Psoas muscle (tissue), 8 donors: ENCODE measurements around the gene ZNF177. TPM values are rescaled to one million over a fixed set of nuclear protein-coding genes. Genes with fewer than 3 reads are reported as not detected.
A peak's percentile ranks its signal among the peaks of the same experiment; 100 is the strongest.

Experiments used
- ATAC-seq, 4 donors: fragments of 200-7000 bp; cut with Tn5 transposase; one replicate each; pipeline ENCODE4 v1.9.1; 2020; ENCODE audit warnings: moderate library complexity in 3 of 4, mild to moderate bottlenecking in 2 of 4
- DNase-seq, 2 donors: peaks; one replicate each; pipeline ENCODE4 v3.0.0-alpha.2; 2020
- H3K27ac ChIP-seq: fragments of 200-600 bp; one replicate; pipeline ENCODE4 v1.8.0; 2022
- H3K27me3 ChIP-seq, 3 donors: fragments of 200-600 bp in 1 of 3; one replicate each; pipeline versions ENCODE4 v1.6.1 to v1.8.0; 2013 to 2022; ENCODE audit warnings: low read length in 2 of 3, mild to moderate bottlenecking in 2 of 3, moderate library complexity in 1 of 3; ENCODE audit not compliant: insufficient read depth in 3 of 3
- H3K36me3 ChIP-seq, 2 donors: fragments of 200-600 bp in 1 of 2; one replicate each; pipeline versions ENCODE4 v1.6.1 to v1.8.0; 2013 to 2022; ENCODE audit warnings: low read depth in 1 of 2, mild to moderate bottlenecking in 1 of 2, moderate library complexity in 1 of 2; ENCODE audit not compliant: insufficient read depth in 1 of 2
- H3K4me1 ChIP-seq: fragments of 200-600 bp; one replicate; pipeline ENCODE4 v1.8.0; 2022
- H3K4me3 ChIP-seq: fragments of 200-600 bp; one replicate; pipeline ENCODE4 v1.8.0; 2022; ENCODE audit warnings: mild to moderate bottlenecking
- H3K9me3 ChIP-seq: fragments of 200-600 bp; one replicate; pipeline ENCODE4 v1.8.0; 2022
- CTCF ChIP-seq: fragments of 200-600 bp; IDR thresholded peaks from one replicate; pipeline ENCODE4 v1.8.0; 2022; ENCODE audit warnings: antibody characterized with exemption
- WGBS, 3 donors: extraction: QIAGEN DNeasy Blood & Tissue Kit; methylation state at CpG; one replicate each; pipeline versions ENCODE4 v1.1.6 to v1.1.7; 2013; 5-methylcytosine and 5-hydroxymethylcytosine counted together
- intact Hi-C, 2 donors: fragments of 100-400 bp; cut with DNase I; formaldehyde crosslinking; loops; one replicate each; pipeline versions ENCODE4 v1.11.0 to v1.14.2; 2022
- polyA plus RNA-seq, 3 donors: library from polyadenylated mRNA; stranded (reverse); fragments of 200-250 nt; gene quantifications; one replicate each; pipeline ENCODE4 v1.2.3, GENCODE V29; 2013
- total RNA-seq, 4 donors: library from RNA; stranded (reverse); fragmentation: NEBNext Ultra II Directional in 2 of 4; extraction: Animal tissue kit (Norgen Biotek cat#: 25700) in 2 of 4; gene quantifications; one replicate each; pipeline versions ENCODE4 v1.2.1 to v1.2.4, GENCODE V29; 2021 to 2023
- donor health status: healthy with polysubstance abuse.
- donor health status: DM: no; HTN: no; CAD: no; lungs with moderate emphysema.
- donor health status: Bipolar disorder and iron deficiency.
- donor health status: healthy.
- donor health status: DM: yes; HTN: yes; CAD: no.
- donor health status: DM: no; HTN: no; CAD: no.
- donor health status: DM: no; HTN: no; CAD: no.
- donor health status: DM: yes; HTN: yes; CAD: no.

Gene ZNF177
- total and polyA plus RNA-seq, 7 donors: 0.17 to 1.7 (median 0.31) TPM; not detected in 1

- Histone ChIP-seq H3K4me1 (peaks cover 5% of the 10 kb centered on the region), H3K36me3 (peaks cover 5 to 11% of the 10 kb centered on the region in 2 donors), H3K9me3 (peaks cover 78% of the 10 kb centered on the region), H3K27me3 (no peaks in the 10 kb centered on the region), H3K4me3 (peak overlapping the region; percentile 79), H3K27ac (no peak overlapping the region)
- 78 to 88% (median 86%) methylated on average over 5 of the region's 5 CpGs for WGBS, 3 donors
- no peak for TF ChIP-seq CTCF
- no peak for DNase-seq
- intact Hi-C loops: no loop called here
- ATAC-seq: no peak
Observed at GRCh38 chr19:9407827-9408226, 45.0 kb downstream of the ZNF177 start.

GRCh38 chr19:9413240-9413954, 50.6 kb downstream of the ZNF177 start:
- Histone ChIP-seq H3K4me3 (no peak overlapping the region), H3K4me1 (no peaks in the 10 kb centered on the region), H3K36me3 (peaks cover 49 to 67% of the 10 kb centered on the region in 2 donors), H3K27me3 (no peaks in the 10 kb centered on the region), H3K9me3 (peaks cover 76% of the 10 kb centered on the region), H3K27ac (no peak overlapping the region)
- ATAC-seq (no peak), DNase-seq (no peak)
- intact Hi-C loops: no loop called here
- WGBS, 3 donors: 98% methylated on average over 14 of the region's 14 CpGs
- TF ChIP-seq CTCF: no peak

GRCh38 chr19:9427941-9428340, 65.1 kb downstream of the ZNF177 start:
- Histone ChIP-seq H3K9me3 (no peaks in the 10 kb centered on the region), H3K36me3 (peaks cover 1 to 90% of the 10 kb centered on the region in 2 donors), H3K4me3 (no peak overlapping the region), H3K4me1 (no peaks in the 10 kb centered on the region), H3K27me3 (no peaks in the 10 kb centered on the region), H3K27ac (no peak overlapping the region)
- intact Hi-C loops: no loop called here
- WGBS, 3 donors: 78 to 80% (median 80%) methylated on average over 6 of the region's 6 CpGs
- no peak for DNase-seq
- no peak for TF ChIP-seq CTCF
- ATAC-seq: no peak

GRCh38 chr19:9430444-9430843, 67.6 kb downstream of the ZNF177 start:
- peaks cover 12% of the 10 kb centered on the region for H3K4me1 ChIP-seq
- intact Hi-C loops: no loop called here
- H3K36me3 ChIP-seq: peaks cover 0 to 78% of the 10 kb centered on the region in 2 donors
- WGBS, 3 donors: 83 to 97% (median 94%) methylated on average over 1 of the region's 1 CpG
- no peaks in the 10 kb centered on the region for H3K9me3 ChIP-seq
- H3K4me3 ChIP-seq: no peak overlapping the region
- ATAC-seq: no peak
- DNase-seq: no peak
- no peaks in the 10 kb centered on the region for H3K27me3 ChIP-seq
- TF ChIP-seq CTCF: no peak
- H3K27ac ChIP-seq: no peak overlapping the region

- H3K4me1 ChIP-seq: peaks cover 12% of the 10 kb centered on the region
- ATAC-seq (no peak), DNase-seq (no peak)
- peaks cover 4% of the 10 kb centered on the region for H3K9me3 ChIP-seq
- 81 to 85% (median 83%) methylated on average over 7 of the region's 7 CpGs for WGBS, 3 donors
- no peak overlapping the region for H3K27ac ChIP-seq
- peak; percentile 28 for TF ChIP-seq CTCF
- no peak overlapping the region for H3K4me3 ChIP-seq
- H3K27me3 ChIP-seq: no peaks in the 10 kb centered on the region
- intact Hi-C loops: no loop called here
- H3K36me3 ChIP-seq: peaks cover 0 to 69% of the 10 kb centered on the region in 2 donors
Observed at GRCh38 chr19:9431475-9431874, 68.7 kb downstream of the ZNF177 start.
